Stimulated activated naive CD4-positive, alpha-beta T cell (primary cell): ENCODE results near the gene PLK2.

Experiments
- DNase-seq, 6 experiments: peaks; one replicate each; lab custom pipeline; 2025; lab: John Stamatoyannopoulos, UW

Gene PLK2

DNA sequence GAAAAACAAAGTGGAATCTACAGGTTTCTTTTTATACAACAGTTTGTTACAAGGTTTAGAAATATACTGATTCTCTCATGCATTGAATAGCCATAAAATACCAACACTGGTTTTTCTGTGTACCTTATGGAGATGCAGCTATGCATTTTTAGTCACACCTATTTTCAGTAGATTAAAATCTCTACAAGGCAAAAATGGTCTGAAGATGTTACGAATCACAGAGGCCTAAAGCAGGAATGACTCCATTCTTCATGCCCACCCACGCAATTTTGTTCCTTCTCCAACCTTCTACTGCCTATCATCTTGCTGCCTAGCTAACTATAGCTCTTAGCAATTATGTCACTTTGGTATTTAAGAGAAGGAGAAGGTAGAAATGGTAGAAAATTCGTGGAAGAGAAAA lies 9.9 kb downstream of the PLK2 start:
- no peak for DNase-seq

DNA sequence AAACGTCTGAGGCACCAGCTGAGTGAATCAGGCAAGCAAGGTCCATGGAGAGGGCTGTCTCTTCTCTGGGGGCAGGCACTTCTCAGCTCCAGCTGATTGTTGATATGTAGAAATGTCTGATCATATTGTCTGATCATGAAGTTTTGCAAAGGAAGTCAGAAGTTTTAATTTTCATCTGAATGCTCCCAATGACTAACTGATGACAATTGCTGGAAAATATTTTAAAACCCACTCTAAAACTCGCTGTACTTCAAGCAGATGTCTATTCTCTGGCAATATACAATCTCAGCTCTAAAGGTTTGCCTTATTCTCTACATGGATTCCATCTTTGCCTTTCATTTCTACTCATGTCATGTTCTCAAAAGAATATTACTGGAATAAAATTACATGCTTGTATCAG lies 12.7 kb downstream of the PLK2 start:
- no peak for DNase-seq

DNA sequence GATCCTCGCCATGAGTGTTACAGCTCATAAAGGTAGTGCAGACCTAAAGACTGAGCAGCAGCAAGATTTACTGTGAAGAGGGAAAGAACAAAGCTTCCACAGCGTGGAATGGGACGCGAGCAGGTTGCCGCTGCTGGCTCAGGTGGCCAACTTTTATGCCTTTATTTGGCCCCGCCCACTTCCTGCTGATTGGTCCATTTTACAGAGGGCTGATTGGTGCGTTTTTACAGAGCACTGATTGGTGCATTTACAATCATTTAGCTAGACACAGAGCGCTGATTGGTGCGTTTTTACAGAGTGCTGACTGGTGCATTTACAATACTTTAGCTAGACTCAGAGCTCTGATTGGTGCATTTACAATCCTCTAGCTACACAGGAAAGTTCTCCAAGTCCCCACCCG lies 13.9 kb downstream of the PLK2 start:
- DNase-seq = no peak

DNA sequence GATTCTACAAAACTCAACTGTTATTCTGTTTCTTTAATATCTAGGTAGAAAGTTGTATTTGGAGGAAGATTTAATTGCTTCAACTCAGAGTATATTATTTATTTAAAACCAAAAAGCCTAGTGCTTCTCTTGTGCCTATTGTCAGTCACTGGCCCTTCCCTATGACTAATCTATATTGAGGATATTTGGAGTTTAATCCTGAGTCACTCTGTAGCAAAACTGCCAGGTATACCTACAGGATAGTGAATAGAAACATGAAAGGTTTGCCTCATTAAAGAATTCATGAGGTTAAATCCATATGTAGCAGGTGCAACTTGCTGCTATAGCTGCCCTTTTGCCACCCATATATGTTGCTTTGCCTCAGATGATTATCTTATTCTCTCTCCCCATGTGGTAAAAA lies 15.1 kb downstream of the PLK2 start:
- DNase-seq = no peak

DNA sequence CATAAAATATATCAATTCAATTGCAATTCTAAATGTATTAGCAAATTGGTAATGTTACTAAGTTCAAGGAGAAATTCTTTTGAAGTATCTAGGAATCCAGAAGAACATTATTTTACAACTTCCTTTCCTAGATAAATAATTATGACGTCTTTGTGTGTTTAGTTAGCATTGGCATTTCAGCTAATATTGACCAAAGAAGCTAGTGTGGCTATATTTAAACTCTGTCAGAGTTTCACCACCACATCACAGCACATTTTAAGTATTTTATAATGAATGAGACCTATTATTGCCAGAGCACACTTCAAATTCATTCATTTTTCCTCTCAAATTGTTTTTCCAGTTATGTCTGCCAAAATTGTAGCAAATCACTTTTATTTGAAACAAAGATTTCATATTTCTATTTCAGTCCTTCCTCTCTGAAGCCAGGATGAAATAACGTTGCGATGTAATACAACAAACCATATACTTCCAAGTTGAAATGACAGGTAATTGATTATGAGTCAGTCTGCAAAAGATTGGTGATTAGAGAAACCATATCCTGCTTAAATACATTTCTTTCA lies 18.9 kb downstream of the PLK2 start:
- DNase-seq = no peak

DNA sequence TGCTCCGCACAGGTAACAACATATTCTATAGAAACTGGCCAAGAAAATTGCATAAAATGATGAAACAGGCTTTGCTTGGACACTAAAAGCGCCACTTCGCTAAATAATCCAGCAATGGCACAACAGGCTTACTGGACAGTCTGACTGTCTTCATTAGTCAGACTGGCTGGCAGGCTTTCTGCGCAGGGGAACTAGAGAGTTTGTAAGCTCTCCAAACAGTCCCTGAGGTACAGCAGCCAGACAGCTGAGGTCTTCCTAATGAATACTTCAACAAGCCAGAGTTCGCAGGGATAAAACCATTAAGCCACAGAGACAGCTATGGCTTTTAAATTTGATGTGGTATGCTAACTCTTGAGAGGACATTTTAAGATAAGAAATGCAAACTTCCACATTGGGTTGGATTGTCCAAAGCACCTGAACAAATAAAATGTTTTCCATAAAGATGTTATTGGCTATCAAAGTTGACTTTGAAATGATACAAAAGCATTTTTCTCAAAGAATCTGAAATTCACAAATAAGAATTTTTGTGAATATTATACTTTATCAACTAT lies 20.7 kb downstream of the PLK2 start:
- DNase-seq = no peak

DNA sequence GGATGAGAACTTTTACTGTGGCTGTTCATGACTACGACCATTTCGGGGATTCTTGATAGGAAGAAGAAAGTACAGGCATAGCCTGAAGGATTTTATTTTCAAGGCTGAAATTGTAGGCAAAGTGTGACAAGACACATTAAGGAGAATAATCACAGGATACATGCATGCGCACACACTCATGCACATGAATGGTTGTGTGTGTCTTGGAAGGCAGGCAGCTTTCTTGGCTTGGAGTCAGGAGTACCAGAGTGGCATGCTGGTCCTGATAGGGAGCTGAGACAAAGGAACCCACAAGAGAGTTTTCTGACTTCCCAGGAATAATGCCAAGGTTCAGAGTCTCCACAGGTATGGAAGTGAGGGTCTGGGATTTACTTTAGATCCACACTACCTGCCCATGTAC lies 22.2 kb downstream of the PLK2 start:
- no peak for DNase-seq

DNA sequence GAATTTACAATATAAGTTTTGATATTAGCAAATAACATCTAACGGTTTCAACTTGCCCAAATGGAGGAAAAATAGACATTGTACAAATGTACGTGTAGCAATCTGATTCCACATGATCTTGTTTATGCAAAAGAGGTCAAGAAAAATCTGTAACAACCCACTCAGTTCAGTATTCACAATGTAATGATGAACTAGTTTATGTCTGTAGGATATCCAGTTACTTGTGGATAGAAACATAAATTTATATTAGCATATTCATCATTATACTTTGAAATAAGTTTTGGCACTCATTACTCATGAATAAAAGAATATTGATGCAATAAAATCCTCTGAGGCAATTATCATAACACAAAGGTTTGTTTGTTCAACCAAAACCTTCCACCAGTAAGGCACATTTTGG lies 28.1 kb downstream of the PLK2 start:
- no peak for DNase-seq

DNA sequence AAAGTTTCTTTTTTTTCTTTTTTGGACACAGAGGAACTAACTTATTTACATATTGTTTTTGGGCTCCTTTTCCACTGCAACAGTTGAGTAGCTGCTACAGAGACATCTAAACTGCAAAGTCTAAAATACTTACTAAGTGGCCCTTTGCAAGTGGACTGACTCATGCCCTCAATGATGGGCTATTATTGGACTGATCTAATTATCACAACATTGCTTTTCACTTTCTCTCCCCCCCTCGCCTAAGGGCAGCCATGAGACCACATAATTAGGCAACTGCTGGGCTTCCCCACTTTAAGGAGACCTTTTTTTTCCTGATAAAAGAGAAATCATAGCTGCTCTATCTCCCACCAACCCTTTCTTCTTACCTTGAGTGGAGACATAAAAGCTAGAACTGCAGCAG lies 47.0 kb downstream of the PLK2 start:
- no peak for DNase-seq

DNA sequence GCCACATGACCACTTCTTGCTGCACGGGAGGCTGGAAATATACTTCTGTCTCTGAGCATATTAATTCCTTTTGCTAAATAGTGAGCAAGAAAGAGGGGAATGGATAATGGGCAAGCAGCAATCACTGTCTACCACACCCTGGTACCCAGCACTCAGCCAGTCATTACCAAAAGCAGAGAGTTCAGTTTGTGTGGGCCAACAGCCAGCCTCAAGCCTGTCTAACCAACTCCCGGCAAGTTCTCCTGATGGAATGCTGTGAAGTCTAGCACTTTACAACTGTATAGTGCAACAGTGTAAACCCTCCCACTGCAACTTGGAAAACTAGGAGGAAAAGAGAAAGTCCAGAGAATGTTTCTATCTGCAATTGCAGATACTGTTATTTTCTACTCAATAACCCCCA lies 47.8 kb downstream of the PLK2 start:
- DNase-seq = no peak

DNA sequence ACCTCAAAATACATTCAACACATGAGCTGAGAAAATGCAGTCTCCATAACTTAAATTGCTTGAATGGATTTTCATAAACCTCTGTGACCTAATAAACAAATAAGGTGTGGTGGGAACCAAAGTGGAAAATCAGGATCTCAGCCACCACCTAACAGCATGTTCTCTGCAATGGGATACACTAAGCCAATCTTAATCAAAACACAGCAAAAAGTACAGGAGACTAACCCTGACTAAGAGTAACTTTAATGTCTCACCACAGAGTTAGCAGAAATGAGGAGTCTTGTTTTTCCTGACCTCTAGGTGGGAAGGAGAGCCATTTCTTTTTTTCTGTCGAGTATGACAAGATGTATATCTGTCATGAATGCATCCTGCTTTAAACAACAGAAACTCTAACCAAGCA lies 48.5 kb downstream of the PLK2 start:
- no peak for DNase-seq

DNA sequence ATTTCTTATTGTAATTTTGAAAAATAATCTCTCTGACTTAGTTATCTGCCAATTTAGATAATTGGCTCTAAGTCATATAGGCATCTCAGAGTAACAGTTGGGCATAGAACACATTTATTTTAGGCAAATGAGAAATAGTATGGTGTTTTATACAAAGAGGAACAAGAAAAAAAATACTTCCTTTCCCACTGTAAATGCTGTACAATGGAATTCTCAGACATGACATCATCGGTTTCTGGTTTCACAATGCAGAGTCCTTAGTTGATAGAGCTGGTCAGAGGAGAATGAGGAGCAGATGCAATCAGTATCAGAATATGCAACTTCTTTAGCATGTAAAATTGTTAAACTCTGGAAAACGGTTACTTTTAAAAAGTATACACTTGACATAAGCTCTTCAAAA lies 49.4 kb downstream of the PLK2 start:
- DNase-seq = no peak

DNA sequence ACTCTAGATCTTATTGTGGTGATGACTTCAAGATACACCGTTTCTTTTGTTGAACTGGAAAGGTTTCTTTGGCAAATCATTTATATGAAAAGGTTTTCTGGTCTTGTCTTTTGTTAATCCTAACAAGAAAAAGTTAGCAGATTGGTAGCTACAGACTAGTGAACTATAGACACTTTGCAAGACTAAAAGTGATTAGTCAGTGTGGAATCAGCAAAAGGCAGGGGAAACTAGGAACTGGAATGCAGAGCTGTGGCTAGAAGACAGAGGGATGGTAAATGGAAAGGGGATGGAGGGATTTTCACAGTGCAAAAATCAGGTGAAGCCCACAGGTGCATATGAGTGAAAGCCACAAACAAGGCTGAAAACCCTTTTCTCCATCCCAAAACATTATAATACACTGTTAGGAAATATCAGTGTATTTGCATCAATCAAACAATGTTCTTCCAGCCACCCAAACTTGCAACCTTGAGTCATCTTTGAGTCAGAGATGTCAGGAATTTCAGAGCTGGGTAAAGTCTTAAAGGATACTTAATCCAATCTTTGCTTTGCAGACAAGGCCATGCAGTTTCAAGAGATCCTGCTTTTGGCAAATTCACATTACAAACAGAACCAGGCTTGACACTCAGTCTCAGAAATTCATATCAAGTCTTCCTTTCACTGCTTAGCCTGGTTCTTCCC lies 52.7 kb downstream of the PLK2 start:
- DNase-seq = no peak

DNA sequence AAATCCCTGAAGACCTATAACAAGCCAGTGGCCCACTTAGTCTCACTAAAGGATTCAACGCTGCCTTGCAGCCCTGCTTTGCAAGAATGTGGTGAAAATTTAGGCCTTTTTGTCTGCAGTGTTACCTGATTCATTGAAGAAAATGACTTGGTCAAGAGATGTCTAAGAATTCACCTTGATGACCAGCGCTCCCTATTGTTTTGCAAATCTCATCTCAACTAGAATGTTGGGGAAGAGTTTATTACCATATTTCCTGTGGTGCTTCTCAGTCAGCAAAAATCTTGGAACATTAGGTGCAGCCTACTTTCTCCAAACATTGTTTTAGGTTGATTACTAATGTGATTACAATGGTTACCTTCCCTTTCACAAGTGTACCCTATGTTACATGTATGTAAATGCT lies 53.5 kb downstream of the PLK2 start:
- no peak for DNase-seq

DNA sequence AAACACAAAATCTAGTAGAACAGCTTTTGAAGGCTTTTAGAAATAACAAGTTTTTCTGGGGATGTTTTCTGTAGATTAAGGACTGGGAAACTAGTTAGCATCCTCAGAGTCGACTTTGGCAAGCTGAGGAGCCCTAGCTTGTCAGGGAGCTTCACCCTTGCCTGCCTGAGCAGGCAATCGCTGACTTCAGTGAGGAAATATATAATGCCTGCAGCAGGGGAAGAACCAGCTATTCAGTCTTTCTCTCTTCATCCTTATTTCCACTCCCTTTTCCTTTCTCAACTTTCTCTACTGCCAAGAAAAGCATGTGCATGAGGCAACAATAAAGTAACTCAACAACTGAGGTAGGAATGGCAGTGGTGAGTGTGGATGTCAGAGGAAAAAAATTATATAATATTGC lies 54.7 kb downstream of the PLK2 start:
- DNase-seq = no peak

DNA sequence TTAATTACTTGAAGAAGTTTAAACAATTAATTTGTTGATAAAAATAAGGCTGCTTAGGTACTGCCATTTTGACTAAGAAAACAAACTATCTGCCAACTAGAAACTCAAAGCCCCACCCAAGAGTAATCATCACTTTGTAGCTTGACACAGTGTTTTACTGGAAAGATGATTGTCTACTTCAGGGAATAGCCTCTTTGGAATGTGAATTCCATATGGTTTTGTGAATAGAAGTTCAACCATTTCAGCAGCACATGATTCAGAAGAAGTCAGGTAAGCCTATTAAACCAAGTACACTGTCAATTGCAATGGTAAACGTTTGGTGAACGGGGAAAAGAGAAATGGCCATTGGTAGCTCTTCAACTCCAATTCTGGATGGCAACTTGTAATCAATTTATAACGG lies 55.2 kb downstream of the PLK2 start:
- DNase-seq = no peak
